ENCODE measurements around the gene NCAPG.

NCAPG gene

GRCh38 chr4:17869327-17869726 lies 58.5 kb downstream of the NCAPG start:
- ChIA-PET POLR2A (no interaction called here), CTCF (no interaction called here)
- TF ChIP-seq CTBP1 (IDR thresholded peaks at IDR 0.05; ENCODE audit: borderline replicate concordance) = no peak
- no peak for TF ChIP-seq BHLHE40 (IDR thresholded peaks at IDR 0.05; ENCODE audit: borderline replicate concordance)
- TF ChIP-seq ARNT (IDR thresholded peaks at IDR 0.05) = no peak
- TF ChIP-seq ELF4 (IDR thresholded peaks at IDR 0.05) = no peak
- no peak for TF ChIP-seq NFRKB (IDR thresholded peaks at IDR 0.05)
- no peak for TF ChIP-seq FOXM1 (IDR thresholded peaks at IDR 0.05; ENCODE audit: borderline replicate concordance)
- TF ChIP-seq FOXK2 (IDR thresholded peaks at IDR 0.05) = no peak
- no peak for TF ChIP-seq ZNF384 (IDR thresholded peaks at IDR 0.05)
- TF ChIP-seq HDGF (IDR thresholded peaks at IDR 0.05; ENCODE audit: borderline replicate concordance) = no peak
- no peak for TF ChIP-seq PKNOX1 (IDR thresholded peaks at IDR 0.05)
- no peak for TF ChIP-seq LEF1 (IDR thresholded peaks at IDR 0.05; ENCODE audit: borderline replicate concordance)
- TF ChIP-seq L3MBTL2 (conservative IDR thresholded peaks at IDR 0.05) = no peak
- no peak for TF ChIP-seq TARDBP (IDR thresholded peaks at IDR 0.05)
- TF ChIP-seq SUZ12 (IDR thresholded peaks at IDR 0.05) = no peak
- no peak for TF ChIP-seq SP1 (IDR thresholded peaks at IDR 0.05)
- no peak for TF ChIP-seq FOXA1 (IDR thresholded peaks at IDR 0.05)
- DNase-seq (ENCODE audit: extremely low spot score) = no peak

- ChIA-PET POLR2A (no interaction called here), CTCF (no interaction called here)
- DNase-seq (ENCODE audit: extremely low spot score) = no peak
- TF ChIP-seq SUZ12 (IDR thresholded peaks at IDR 0.05) (no peak), FOXA1 (IDR thresholded peaks at IDR 0.05) (no peak), PKNOX1 (IDR thresholded peaks at IDR 0.05) (no peak), BHLHE40 (IDR thresholded peaks at IDR 0.05; ENCODE audit: borderline replicate concordance) (no peak), L3MBTL2 (conservative IDR thresholded peaks at IDR 0.05) (no peak), ELF4 (IDR thresholded peaks at IDR 0.05) (no peak), FOXM1 (IDR thresholded peaks at IDR 0.05; ENCODE audit: borderline replicate concordance) (no peak), ZNF384 (IDR thresholded peaks at IDR 0.05) (no peak), HDGF (IDR thresholded peaks at IDR 0.05; ENCODE audit: borderline replicate concordance) (no peak), TARDBP (IDR thresholded peaks at IDR 0.05) (no peak), SP1 (IDR thresholded peaks at IDR 0.05) (no peak), ARNT (IDR thresholded peaks at IDR 0.05) (no peak), FOXK2 (IDR thresholded peaks at IDR 0.05) (no peak), CTBP1 (IDR thresholded peaks at IDR 0.05; ENCODE audit: borderline replicate concordance) (no peak)
Measured at GRCh38 chr4:17875402-17876070, 64.8 kb downstream of the NCAPG start.

GRCh38 chr4:17876943-17877342 lies 66.2 kb downstream of the NCAPG start:
- ChIA-PET POLR2A (no interaction called here), CTCF (no interaction called here)
- DNase-seq (ENCODE audit: extremely low spot score) = no peak
- TF ChIP-seq BHLHE40 (IDR thresholded peaks at IDR 0.05; ENCODE audit: borderline replicate concordance) (no peak), L3MBTL2 (conservative IDR thresholded peaks at IDR 0.05) (no peak), CTBP1 (IDR thresholded peaks at IDR 0.05; ENCODE audit: borderline replicate concordance) (no peak), FOXA1 (IDR thresholded peaks at IDR 0.05) (no peak)

- TF ChIP-seq HDGF (IDR thresholded peaks at IDR 0.05; ENCODE audit: borderline replicate concordance) (no peak), ELF4 (IDR thresholded peaks at IDR 0.05) (no peak), CTBP1 (IDR thresholded peaks at IDR 0.05; ENCODE audit: borderline replicate concordance) (no peak), LEF1 (IDR thresholded peaks at IDR 0.05; ENCODE audit: borderline replicate concordance) (no peak), FOXK2 (IDR thresholded peaks at IDR 0.05) (no peak), ARNT (IDR thresholded peaks at IDR 0.05) (no peak), TARDBP (IDR thresholded peaks at IDR 0.05) (no peak)
- ChIA-PET CTCF (no interaction called here), POLR2A (no interaction called here)
- DNase-seq (ENCODE audit: extremely low spot score) = no peak
Measured at GRCh38 chr4:17877661-17878060, 66.9 kb downstream of the NCAPG start.

- no peak for DNase-seq (ENCODE audit: extremely low spot score)
- CTCF ChIA-PET = no interaction called here
- TF ChIP-seq FOXK2 (IDR thresholded peaks at IDR 0.05) = no peak
- TF ChIP-seq SUZ12 (IDR thresholded peaks at IDR 0.05) = no peak
- TF ChIP-seq FOXM1 (IDR thresholded peaks at IDR 0.05; ENCODE audit: borderline replicate concordance) = no peak
- TF ChIP-seq LEF1 (IDR thresholded peaks at IDR 0.05; ENCODE audit: borderline replicate concordance) = no peak
- no peak for TF ChIP-seq HDGF (IDR thresholded peaks at IDR 0.05; ENCODE audit: borderline replicate concordance)
- TF ChIP-seq FOXA1 (IDR thresholded peaks at IDR 0.05) = no peak
- POLR2A ChIA-PET = no interaction called here
Measured at GRCh38 chr4:17884063-17884462, 73.3 kb downstream of the NCAPG start.

- POLR2A ChIA-PET = no interaction called here
- CTCF ChIA-PET = no interaction called here
- no peak for TF ChIP-seq BHLHE40 (IDR thresholded peaks at IDR 0.05; ENCODE audit: borderline replicate concordance)
- DNase-seq (ENCODE audit: extremely low spot score) = no peak
Measured at GRCh38 chr4:17884511-17884910, 73.7 kb downstream of the NCAPG start.

GRCh38 chr4:17889692-17890091 lies 78.9 kb downstream of the NCAPG start:
- no peak for TF ChIP-seq FOXM1 (IDR thresholded peaks at IDR 0.05; ENCODE audit: borderline replicate concordance)
- no peak for TF ChIP-seq BHLHE40 (IDR thresholded peaks at IDR 0.05; ENCODE audit: borderline replicate concordance)
- TF ChIP-seq PKNOX1 (IDR thresholded peaks at IDR 0.05) = no peak
- no peak for TF ChIP-seq NFRKB (IDR thresholded peaks at IDR 0.05)
- TF ChIP-seq ARNT (IDR thresholded peaks at IDR 0.05) = no peak
- no peak for TF ChIP-seq ELF4 (IDR thresholded peaks at IDR 0.05)
- no peak for TF ChIP-seq SP1 (IDR thresholded peaks at IDR 0.05)
- no peak for TF ChIP-seq HDGF (IDR thresholded peaks at IDR 0.05; ENCODE audit: borderline replicate concordance)
- TF ChIP-seq ZNF384 (IDR thresholded peaks at IDR 0.05) = no peak
- TF ChIP-seq LEF1 (IDR thresholded peaks at IDR 0.05; ENCODE audit: borderline replicate concordance) = no peak
- POLR2A ChIA-PET = no interaction called here
- no peak for DNase-seq (ENCODE audit: extremely low spot score)
- CTCF ChIA-PET = no interaction called here

Measured in HEK293T (cell line).